Right renal pelvis (tissue), 4 donors: Measurements from ENCODE around the gene ERCC6L2. TPM values are rescaled to one million over a fixed set of nuclear protein-coding genes. Genes with fewer than 3 reads are reported as not detected.

ENCODE experiments used
- DNase-seq, 4 donors: peaks; one replicate each; pipeline ENCODE4 v3.0.0-alpha.2; 2013; ENCODE audit warnings: low read depth in 4 of 4, low spot score in 3 of 4, missing footprints in 1 of 4
- polyA plus RNA-seq, 4 donors: library from polyadenylated mRNA; unstranded; fragments of 120-200 nt; gene quantifications; one replicate each; pipeline ENCODE4 v1.2.1, GENCODE V29; 2013; ENCODE audit not compliant: insufficient read length in 4 of 4

The ERCC6L2 gene
- polyA plus RNA-seq, 4 donors = 40.6 to 49.9 (median 44.8) TPM

GRCh38 chr9:95977371-95977770 lies 101.9 kb downstream of the ERCC6L2 start:
- peak in 2 of 4 donors; percentile 29 to 30 for DNase-seq

GRCh38 chr9:95978106-95978505 lies 102.6 kb downstream of the ERCC6L2 start:
- DNase-seq = no peak

GRCh38 chr9:95979446-95979845 lies 104.0 kb downstream of the ERCC6L2 start:
- no peak for DNase-seq

DNA sequence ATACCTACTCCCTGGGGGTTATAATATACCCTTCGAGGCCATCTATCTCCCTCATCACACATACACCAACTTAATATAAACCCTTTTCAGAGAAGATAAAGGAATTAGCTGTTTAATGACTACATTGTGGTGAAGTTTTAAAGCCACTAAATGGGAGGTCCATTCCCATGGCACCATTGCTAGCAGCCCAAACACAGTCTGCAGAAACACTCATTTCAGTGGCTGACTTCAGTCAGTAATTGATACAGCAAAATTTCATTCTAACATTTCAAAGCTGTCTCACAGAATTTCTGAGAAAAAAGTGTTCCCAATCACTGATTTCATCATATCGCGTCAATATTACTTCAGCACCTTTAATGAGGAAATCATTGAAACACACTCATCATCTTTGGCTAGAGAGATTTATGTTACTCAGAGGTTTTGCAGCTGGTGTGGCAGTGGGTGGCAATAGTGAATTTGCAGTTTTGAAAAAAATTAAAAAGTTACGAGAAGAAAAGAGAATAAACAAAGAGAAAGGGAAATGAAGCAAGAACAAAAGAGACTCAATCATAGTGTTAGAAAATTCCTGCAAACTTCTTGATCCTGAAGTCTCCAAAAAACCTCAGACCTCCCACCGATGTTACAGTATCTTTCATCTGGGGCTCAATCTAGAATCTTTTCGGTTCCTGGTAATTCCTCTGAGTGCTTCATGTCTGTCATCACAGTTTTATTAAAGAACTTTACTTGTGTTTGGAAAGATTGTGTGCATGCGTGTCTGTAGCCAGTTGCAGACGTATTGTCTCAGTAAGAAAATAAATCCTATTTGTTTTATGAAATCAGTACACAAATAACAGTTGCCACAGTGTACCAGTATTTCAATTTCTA lies 105.0 kb downstream of the ERCC6L2 start:
- DNase-seq = no peak

DNA sequence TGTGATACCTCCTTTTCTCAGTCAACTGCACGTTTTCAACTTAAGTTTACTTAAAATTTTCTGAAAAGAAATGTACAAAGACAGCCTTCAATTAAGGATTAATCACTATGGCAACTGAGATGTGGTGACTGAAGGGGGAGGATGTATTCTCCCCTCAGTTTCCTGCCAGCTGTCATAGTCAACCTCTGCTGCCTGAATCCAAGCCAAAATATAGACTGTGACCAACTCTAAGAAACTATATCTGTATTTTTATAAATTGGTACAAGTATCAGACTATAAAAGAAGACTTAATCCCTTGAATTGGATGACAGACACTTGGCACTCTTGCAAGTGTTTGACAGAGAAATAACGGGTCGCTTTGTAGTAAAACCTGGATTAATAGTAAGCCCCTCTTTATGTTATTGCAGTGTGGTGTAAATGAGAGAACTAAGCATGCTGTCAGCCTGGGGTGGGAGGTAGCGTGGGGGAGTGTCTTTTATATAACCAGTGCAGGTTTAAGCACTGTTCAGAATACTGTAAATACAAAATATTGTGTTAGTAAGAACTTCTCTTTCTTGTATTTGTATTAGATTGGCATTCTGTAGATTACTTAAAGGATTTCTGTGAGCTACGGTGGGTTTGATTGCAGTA lies 106.4 kb downstream of the ERCC6L2 start:
- no peak for DNase-seq

- no peak for DNase-seq
Measured at GRCh38 chr9:95985440-95986055, 110.1 kb downstream of the ERCC6L2 start.

GRCh38 chr9:95989297-95989696 lies 113.8 kb downstream of the ERCC6L2 start:
- DNase-seq = no peak

- no peak for DNase-seq
Measured at GRCh38 chr9:95991326-95991725, 115.8 kb downstream of the ERCC6L2 start.

GRCh38 chr9:95992536-95992935 lies 117.0 kb downstream of the ERCC6L2 start:
- no peak for DNase-seq

DNA sequence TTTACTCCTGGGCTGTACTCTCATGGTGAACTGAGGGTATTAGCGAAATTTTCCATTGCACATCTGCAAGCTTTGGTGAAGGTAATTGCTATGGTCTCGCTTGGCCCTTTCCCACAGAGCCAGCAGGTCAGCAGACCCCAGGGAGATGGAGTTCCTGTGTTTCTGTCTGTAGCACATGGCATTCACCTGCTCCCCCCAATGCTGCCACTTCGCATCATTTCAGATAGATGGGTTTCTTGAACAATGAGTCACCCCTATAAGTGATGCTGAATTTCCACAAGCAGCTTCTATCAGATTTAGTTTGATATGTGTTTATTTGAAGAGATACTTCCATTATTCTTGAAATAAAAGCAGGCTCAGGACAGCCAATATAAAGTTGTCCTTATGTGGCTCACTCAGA lies 117.8 kb downstream of the ERCC6L2 start:
- no peak for DNase-seq

GRCh38 chr9:95999390-95999789 lies 123.9 kb downstream of the ERCC6L2 start:
- no peak for DNase-seq

DNA sequence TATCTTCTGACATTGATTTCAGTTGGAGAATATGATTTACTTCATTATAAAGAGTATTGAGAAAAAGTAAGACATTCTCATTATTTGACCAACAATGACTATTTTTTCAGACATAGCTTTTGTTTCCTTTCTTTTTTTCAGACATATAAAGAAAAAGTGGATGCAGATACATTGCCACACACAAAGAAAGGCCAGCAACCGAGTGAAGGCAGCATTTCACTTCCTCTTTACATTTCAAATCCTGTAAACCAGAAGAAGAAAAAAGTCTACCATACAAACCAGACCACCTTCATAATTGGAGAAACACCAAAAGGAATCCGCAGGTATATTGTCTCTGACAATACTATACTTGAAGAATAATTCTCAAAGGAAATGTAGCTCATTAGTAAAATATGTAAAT lies 128.9 kb downstream of the ERCC6L2 start:
- no peak for DNase-seq

DNA sequence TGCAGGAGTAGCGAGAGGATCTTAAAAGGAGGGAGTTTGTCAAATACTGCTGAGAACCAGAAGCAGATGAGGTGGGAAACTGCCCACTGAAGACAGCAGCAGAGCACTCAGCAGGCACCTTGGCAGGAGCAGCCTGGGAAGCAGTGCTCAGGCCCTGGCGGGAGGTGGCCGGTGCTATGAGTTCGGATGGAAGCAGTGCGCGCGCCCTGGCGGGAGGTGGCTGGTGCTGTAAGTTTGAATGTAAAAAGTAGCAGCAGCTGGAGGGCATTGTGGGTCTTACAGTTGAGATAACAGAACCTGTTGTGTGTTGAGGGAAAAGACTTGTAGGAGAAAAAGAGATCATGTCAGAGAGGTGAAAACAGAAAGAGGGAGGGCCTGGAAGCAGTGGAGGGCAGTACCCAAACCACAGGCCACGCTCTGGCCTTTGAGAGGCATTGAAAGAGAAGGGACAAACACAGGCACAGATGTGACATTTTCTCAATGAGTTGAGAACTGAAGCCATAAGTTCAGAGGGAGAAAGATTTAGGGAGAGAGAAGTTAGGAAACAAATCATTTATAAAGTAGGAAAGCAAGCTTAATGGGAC lies 130.9 kb downstream of the ERCC6L2 start:
- DNase-seq = no peak

- DNase-seq = no peak
Measured at GRCh38 chr9:96006961-96007360, 131.5 kb downstream of the ERCC6L2 start.

DNA sequence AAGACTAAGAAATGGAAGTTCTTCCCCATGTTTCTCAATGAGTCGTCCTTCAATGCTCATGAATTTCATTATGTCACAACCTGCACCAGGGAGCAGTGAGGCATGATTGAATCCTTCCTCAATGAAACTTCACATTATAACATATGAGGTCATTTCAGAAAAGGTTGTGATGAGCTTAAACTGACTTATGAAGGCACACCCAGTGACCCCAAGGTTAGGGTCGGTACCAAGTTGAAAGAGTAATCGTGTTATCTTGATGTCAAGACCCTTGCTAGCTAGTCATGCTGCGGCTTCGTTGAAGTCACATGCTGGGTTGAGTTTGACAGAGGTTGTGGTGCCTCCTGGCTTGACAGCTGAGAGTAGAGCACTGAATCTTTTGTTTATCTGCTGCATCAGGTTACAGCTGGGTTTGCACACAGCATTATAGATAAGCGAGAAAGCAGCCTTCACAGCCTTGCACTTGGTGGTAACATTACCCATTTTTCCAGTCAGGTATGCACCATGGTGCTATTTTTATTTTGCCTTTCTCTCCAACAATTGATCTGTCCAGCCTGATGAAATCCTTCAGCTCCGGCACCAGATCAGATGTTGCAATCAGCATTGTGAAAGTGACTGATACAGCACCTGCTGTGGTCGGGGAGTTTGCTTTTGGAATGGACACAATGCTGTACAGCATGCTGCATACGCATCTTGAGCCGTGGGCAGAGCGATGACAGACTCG lies 133.2 kb downstream of the ERCC6L2 start:
- no peak for DNase-seq

- DNase-seq = no peak
Measured at GRCh38 chr9:96009223-96009602, 133.7 kb downstream of the ERCC6L2 start.

DNA sequence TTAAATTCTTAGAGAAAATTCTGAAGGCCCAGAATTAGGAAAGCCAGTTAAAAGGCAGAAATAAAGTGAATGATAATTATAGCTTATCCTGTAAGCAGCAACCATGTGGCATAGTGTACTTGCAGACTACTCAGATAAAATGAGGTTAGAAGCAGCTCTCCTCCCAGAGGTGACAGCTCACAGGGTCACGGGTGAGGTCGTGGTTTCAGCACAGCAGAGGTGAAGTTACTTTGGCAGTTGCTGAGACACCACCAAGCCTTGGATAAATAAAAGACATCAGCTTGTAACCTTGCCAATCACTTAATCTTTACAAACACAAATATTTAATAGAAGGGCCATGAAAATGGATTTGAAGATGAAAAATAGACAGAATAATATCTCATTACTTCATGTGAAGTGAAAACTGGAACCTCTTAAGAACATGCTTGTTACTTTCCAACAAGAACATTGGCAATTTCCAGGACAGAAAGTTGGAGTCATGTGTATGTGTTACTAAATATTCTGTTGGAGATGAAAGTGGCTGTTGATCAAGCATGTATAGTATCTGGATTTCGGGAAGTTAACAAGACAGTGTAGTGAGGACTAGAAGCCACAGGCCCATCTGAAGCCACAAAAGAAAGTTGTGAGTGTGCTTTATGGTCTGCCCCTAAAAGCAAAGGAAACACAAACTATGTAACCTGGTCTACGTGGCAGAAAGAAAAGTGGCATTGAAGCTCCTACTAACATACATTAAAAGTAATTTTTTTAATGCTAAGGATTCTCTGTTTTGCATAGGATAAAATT lies 134.4 kb downstream of the ERCC6L2 start:
- DNase-seq = no peak

GRCh38 chr9:96014078-96014477 lies 138.6 kb downstream of the ERCC6L2 start:
- no peak for DNase-seq

- no peak for DNase-seq
Measured at GRCh38 chr9:96015876-96016686, 140.6 kb downstream of the ERCC6L2 start.
